Lower lobe of right lung (tissue), 2 donors: ENCODE results near the gene DHDH. TPM values are rescaled to one million over a fixed set of nuclear protein-coding genes. Genes with fewer than 3 reads are reported as not detected.

Source experiments
- ATAC-seq, 2 donors: fragments of 200-7000 bp; cut with Tn5 transposase; one replicate each; pipeline ENCODE4 v1.9.1; 2020 to 2022; ENCODE audit warnings: mild to moderate bottlenecking in 2 of 2, moderate library complexity in 2 of 2
- DNase-seq: peaks from one replicate; pipeline ENCODE4 v3.0.0-alpha.2; 2020
- H3K27ac ChIP-seq: fragments of 200-600 bp; one replicate; pipeline ENCODE4 v1.8.0; 2022
- H3K27me3 ChIP-seq: fragments of 200-600 bp; one replicate; pipeline ENCODE4 v1.8.0; 2022; ENCODE audit warnings: low read depth
- H3K36me3 ChIP-seq: fragments of 200-600 bp; one replicate; pipeline ENCODE4 v1.8.0; 2022; ENCODE audit warnings: mild to moderate bottlenecking
- H3K4me1 ChIP-seq: fragments of 200-600 bp; one replicate; pipeline ENCODE4 v1.8.0; 2022
- H3K4me3 ChIP-seq: fragments of 200-600 bp; one replicate; pipeline ENCODE4 v1.8.0; 2022; ENCODE audit warnings: mild to moderate bottlenecking
- H3K9me3 ChIP-seq: fragments of 200-600 bp; one replicate; pipeline ENCODE4 v1.8.0; 2022
- CTCF ChIP-seq: fragments of 200-600 bp; IDR thresholded peaks from one replicate; pipeline ENCODE4 v1.8.0; 2022; ENCODE audit warnings: antibody characterized with exemption, mild to moderate bottlenecking
- intact Hi-C: fragments of 100-400 bp; cut with DNase I; formaldehyde crosslinking; loops from one replicate; pipeline ENCODE4 v1.11.0; 2022
- total RNA-seq: library from RNA; stranded (reverse); fragmentation: NEBNext Ultra II Directional; extraction: Animal tissue kit (Norgen Biotek cat#: 25700); gene quantifications from one replicate; pipeline ENCODE4 v1.2.1, GENCODE V29; 2021
- donor health status: DM: no; HTN: yes; CAD: no; lungs with severe emphysema.

The DHDH gene
- total RNA-seq, 1 donor from 2014 or later: 1.9 TPM

GRCh38 chr19:48962029-48962848 lies 28.7 kb downstream of the DHDH start:
- DNase-seq: peak; percentile 90
- Histone ChIP-seq H3K4me3 (peak overlapping the region; percentile 34), H3K9me3 (no peaks in the 10 kb centered on the region), H3K36me3 (peaks cover 18% of the 10 kb centered on the region), H3K27me3 (no peaks in the 10 kb centered on the region), H3K4me1 (peaks cover 38% of the 10 kb centered on the region), H3K27ac (peak overlapping the region; percentile 93)
- intact Hi-C loops: no loop called here
- TF ChIP-seq CTCF: no peak
- peak; percentile 50 to 62 for ATAC-seq

GRCh38 chr19:48962849-48963165 lies 29.3 kb downstream of the DHDH start:
- H3K4me1 ChIP-seq: peaks cover 44% of the 10 kb centered on the region
- no peak for TF ChIP-seq CTCF

DNA sequence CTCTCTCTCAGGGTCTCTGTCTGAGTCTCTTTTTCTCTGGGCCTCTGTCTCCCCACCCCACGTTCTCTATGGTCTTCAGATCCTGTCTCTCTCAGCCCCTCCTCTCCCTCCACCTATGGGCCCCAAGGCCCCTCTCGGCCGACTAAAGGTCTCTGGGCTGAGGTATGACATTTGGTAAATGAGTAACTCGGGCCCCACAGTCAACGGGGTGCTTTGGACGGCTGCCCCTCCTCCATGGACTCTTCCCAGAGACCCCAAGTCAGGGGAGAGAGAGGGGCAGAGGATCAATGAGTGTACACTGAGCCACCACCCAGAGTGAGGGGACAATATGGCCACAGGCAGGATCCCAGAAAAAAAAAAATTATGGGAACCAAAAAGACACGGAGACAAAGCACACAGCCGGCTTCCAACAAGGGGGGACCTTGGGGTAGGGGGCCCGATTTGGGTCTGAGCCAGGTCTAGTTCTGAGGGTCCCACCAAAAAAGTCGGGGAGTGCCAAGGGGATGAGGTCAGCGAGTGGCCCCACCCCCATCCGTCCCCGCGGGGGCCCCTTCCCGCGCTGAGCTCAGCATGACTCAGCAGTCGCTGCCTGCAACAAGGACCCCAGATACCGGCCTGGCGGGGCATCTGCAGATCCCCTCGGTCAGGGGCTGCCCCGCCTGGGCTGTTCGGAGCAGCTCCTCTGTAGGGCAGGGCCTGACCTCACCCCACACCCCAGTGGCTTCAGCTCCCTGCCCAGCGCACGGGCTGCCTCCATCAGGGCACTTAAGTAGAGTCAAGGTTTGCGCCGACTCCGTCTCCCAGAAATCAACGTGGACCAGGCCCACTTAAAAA lies 30.1 kb downstream of the DHDH start:
- Histone ChIP-seq H3K36me3 (peaks cover 30% of the 10 kb centered on the region), H3K4me1 (peaks cover 51% of the 10 kb centered on the region), H3K4me3 (peak overlapping the region; percentile 96), H3K27ac (peak overlapping the region; percentile 93), H3K9me3 (no peaks in the 10 kb centered on the region), H3K27me3 (no peaks in the 10 kb centered on the region)
- ATAC-seq (peak; percentile 24 to 37), DNase-seq (peak; percentile 83)
- intact Hi-C loops: no loop called here
- TF ChIP-seq CTCF: no peak

More at GRCh38 chr19:48962849-48963165, 29.3 kb downstream of the DHDH start:
- ATAC-seq (no peak), DNase-seq (no peak)
- Histone ChIP-seq H3K27ac (peak overlapping the region; percentile 93), H3K27me3 (no peaks in the 10 kb centered on the region), H3K4me3 (no peak overlapping the region), H3K36me3 (peaks cover 24% of the 10 kb centered on the region), H3K9me3 (no peaks in the 10 kb centered on the region)
- intact Hi-C loops: no loop called here

GRCh38 chr19:48964205-48965039 lies 30.9 kb downstream of the DHDH start:
- no peak for TF ChIP-seq CTCF
- H3K27ac ChIP-seq: peak overlapping the region; percentile 93
- H3K4me1 ChIP-seq: peaks cover 54% of the 10 kb centered on the region
- ATAC-seq (peak in 1 of 2 donors; percentile 0), DNase-seq (peak; percentile 56)
- H3K27me3 ChIP-seq: no peaks in the 10 kb centered on the region
- H3K4me3 ChIP-seq: peak overlapping the region; percentile 96
- intact Hi-C loops: no loop called here
- H3K9me3 ChIP-seq: no peaks in the 10 kb centered on the region
- peaks cover 38% of the 10 kb centered on the region for H3K36me3 ChIP-seq
